ENCODE results near the gene CHRND. TPM values are rescaled to one million over a fixed set of nuclear protein-coding genes. Genes with fewer than 3 reads are reported as not detected.

CHRND gene
- total and polyA plus RNA-seq, 2 donors (not counting 1 experiment from before 2014, with no cell fraction given): not detected

DNA sequence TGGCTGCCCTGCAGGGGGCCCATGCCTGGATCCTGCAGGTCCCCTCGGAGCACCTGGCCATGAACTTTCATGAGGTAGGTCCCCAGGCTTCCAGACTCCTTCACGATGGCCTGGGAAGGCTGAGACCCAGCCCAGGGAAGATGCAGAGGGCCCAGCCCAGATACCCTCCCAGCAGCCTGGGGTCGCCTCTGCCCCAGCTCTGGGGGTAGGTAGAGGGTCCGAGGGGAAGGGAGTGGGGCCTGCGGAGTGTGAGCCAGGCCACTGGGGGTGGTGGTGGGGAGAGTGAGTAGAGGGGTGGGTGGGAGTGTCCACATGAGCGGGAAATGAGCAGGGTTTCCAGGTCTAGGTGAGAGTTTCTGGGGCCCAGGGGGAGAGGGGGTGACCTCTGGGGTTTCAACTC is 1.2 kb upstream of the CHRND start:
- no peak overlapping the region for H3K9ac ChIP-seq (ENCODE audit: low read length)
- peaks cover 0 to 47% (median 22%) of the 10 kb centered on the region in 4 experiments for H3K27me3 ChIP-seq (replicated peaks in 1 of 4; ENCODE audit: control extremely low read depth in 1 of 4, control insufficient read depth in 3 of 4, insufficient read depth in 4 of 4, low read length in 3 of 4)
- Mint-ChIP-seq H3K9me3 (ENCODE audit: insufficient read depth) (no peaks in the 10 kb centered on the region), H3K4me1 (peaks cover 17% of the 10 kb centered on the region), H3K27me3 (peaks cover 43% of the 10 kb centered on the region), H3K27ac (no peak overlapping the region), H3K4me3 (no peak overlapping the region)
- H2AFZ ChIP-seq (ENCODE audit: insufficient read depth, low read depth, low read length, poor library complexity, severe bottlenecking): no peak overlapping the region
- ChIA-PET POLR2A (no interaction called here), CTCF (no interaction called here)
- TF ChIP-seq, protein P1, sequence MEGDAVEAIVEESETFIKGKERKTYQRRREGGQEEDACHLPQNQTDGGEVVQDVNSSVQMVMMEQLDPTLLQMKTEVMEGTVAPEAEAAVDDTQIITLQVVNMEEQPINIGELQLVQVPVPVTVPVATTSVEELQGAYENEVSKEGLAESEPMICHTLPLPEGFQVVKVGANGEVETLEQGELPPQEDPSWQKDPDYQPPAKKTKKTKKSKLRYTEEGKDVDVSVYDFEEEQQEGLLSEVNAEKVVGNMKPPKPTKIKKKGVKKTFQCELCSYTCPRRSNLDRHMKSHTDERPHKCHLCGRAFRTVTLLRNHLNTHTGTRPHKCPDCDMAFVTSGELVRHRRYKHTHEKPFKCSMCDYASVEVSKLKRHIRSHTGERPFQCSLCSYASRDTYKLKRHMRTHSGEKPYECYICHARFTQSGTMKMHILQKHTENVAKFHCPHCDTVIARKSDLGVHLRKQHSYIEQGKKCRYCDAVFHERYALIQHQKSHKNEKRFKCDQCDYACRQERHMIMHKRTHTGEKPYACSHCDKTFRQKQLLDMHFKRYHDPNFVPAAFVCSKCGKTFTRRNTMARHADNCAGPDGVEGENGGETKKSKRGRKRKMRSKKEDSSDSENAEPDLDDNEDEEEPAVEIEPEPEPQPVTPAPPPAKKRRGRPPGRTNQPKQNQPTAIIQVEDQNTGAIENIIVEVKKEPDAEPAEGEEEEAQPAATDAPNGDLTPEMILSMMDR (IDR thresholded peaks at IDR 0.05): no peak
- no peak for TF ChIP-seq EZH2 (IDR thresholded peaks at IDR 0.05; ENCODE audit: borderline replicate concordance, insufficient read depth, low read depth, low read length, poor library complexity, severe bottlenecking)
- 69% methylated on average over 6 of the region's 6 CpGs for WGBS (ENCODE audit: insufficient coverage)
- H3K4me2 ChIP-seq (replicated peaks; ENCODE audit: low read depth, low read length, poor library complexity, severe bottlenecking): no peak overlapping the region
- H4K20me1 ChIP-seq (ENCODE audit: control insufficient read depth, insufficient read depth, low read length, poor library complexity, severe bottlenecking): no peaks in the 10 kb centered on the region
- peaks cover 0 to 16% (median 0%) of the 10 kb centered on the region in 3 donors for H3K9me3 ChIP-seq (ENCODE audit: control extremely low read depth in 1 of 3, control insufficient read depth in 2 of 3, insufficient read depth in 1 of 3, low read length in 2 of 3)
- no peak overlapping the region for H3K27ac ChIP-seq (ENCODE audit: low read length in 2 of 2)
- intact Hi-C loops (cut with micrococcal nuclease): loop anchor here (5.0 kb wide), 1 partner anchor 617 kb away; no protein-coding TSS in a partner anchor
- ATAC-seq (ENCODE audit: low read depth) (no peak), DNase-seq (no peak)
- H3K4me1 ChIP-seq (ENCODE audit: control insufficient read depth in 2 of 2, insufficient read depth in 2 of 2, low read length in 2 of 2): peaks cover 30 to 32% of the 10 kb centered on the region in 2 donors
- H3K36me3 ChIP-seq (replicated peaks in 1 of 2; ENCODE audit: control extremely low read depth in 1 of 2, control insufficient read depth in 1 of 2, extremely low read depth in 1 of 2, insufficient read depth in 2 of 2, low read length in 1 of 2): no peaks in the 10 kb centered on the region
- no peak overlapping the region for H3K4me3 ChIP-seq (ENCODE audit: control extremely low read depth in 1 of 5, extremely low read depth in 1 of 5, insufficient read depth in 1 of 5, low read depth in 2 of 5, low read length in 4 of 5)
- no peaks in the 10 kb centered on the region for H3K79me2 ChIP-seq (ENCODE audit: control insufficient read depth, insufficient read depth, low read length)

DNA sequence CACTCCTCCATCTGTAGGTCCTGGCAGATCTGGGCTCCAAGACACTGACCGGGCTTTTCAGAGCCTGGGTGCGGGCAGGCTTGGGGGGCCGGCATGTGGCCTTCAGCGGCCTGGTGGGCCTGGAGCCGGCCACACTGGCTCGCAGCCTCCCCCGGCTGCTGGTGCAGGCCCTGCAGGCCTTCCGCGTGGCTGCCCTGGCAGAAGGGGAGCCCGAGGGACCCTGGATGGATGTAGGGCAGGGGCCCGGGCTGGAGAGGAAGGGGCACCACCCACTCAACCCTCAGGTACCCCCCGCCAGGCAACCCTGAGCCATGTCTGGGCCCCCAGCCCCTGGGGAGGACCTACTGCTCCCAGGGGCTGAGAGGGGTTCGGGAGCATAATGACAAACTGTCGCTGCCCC is 761 bp upstream of the CHRND start:
- no peaks in the 10 kb centered on the region for H3K36me3 ChIP-seq (replicated peaks in 1 of 2; ENCODE audit: control extremely low read depth in 1 of 2, control insufficient read depth in 1 of 2, extremely low read depth in 1 of 2, insufficient read depth in 2 of 2, low read length in 1 of 2)
- ChIA-PET POLR2A (no interaction called here), CTCF (no interaction called here)
- ATAC-seq (ENCODE audit: low read depth) (no peak), DNase-seq (no peak)
- H3K4me3 ChIP-seq (ENCODE audit: control extremely low read depth in 1 of 5, extremely low read depth in 1 of 5, insufficient read depth in 1 of 5, low read depth in 2 of 5, low read length in 4 of 5): no peak overlapping the region
- H4K20me1 ChIP-seq (ENCODE audit: control insufficient read depth, insufficient read depth, low read length, poor library complexity, severe bottlenecking): no peaks in the 10 kb centered on the region
- H3K27ac ChIP-seq (ENCODE audit: low read length in 2 of 2): no peak overlapping the region
- H3K4me2 ChIP-seq (replicated peaks; ENCODE audit: low read depth, low read length, poor library complexity, severe bottlenecking): no peak overlapping the region
- 91% methylated on average over 11 of the region's 14 CpGs for WGBS (ENCODE audit: insufficient coverage)
- Mint-ChIP-seq H3K4me1 (peaks cover 17% of the 10 kb centered on the region), H3K9me3 (ENCODE audit: insufficient read depth) (no peaks in the 10 kb centered on the region), H3K27ac (no peak overlapping the region), H3K27me3 (peaks cover 43% of the 10 kb centered on the region), H3K4me3 (no peak overlapping the region)
- peaks cover 30 to 32% of the 10 kb centered on the region in 2 donors for H3K4me1 ChIP-seq (ENCODE audit: control insufficient read depth in 2 of 2, insufficient read depth in 2 of 2, low read length in 2 of 2)
- H2AFZ ChIP-seq (ENCODE audit: insufficient read depth, low read depth, low read length, poor library complexity, severe bottlenecking): no peak overlapping the region
- peaks cover 0 to 47% (median 22%) of the 10 kb centered on the region in 4 experiments for H3K27me3 ChIP-seq (replicated peaks in 1 of 4; ENCODE audit: control extremely low read depth in 1 of 4, control insufficient read depth in 3 of 4, insufficient read depth in 4 of 4, low read length in 3 of 4)
- H3K79me2 ChIP-seq (ENCODE audit: control insufficient read depth, insufficient read depth, low read length): no peaks in the 10 kb centered on the region
- H3K9ac ChIP-seq (ENCODE audit: low read length): no peak overlapping the region
- intact Hi-C loops (cut with micrococcal nuclease): no loop called here
- peaks cover 0 to 16% (median 0%) of the 10 kb centered on the region in 3 donors for H3K9me3 ChIP-seq (ENCODE audit: control extremely low read depth in 1 of 3, control insufficient read depth in 2 of 3, insufficient read depth in 1 of 3, low read length in 2 of 3)
- TF ChIP-seq, protein P1 (IDR thresholded peaks at IDR 0.05): no peak
- TF ChIP-seq EZH2 (IDR thresholded peaks at IDR 0.05; ENCODE audit: borderline replicate concordance, insufficient read depth, low read depth, low read length, poor library complexity, severe bottlenecking): no peak
